Activated CD4-positive, alpha-beta T cell treated with anti-CD3 and anti-CD28 coated beads for 36 hours (primary cell): ENCODE measurements around the gene ZNF385B. TPM values are rescaled to one million over a fixed set of nuclear protein-coding genes. Genes with fewer than 3 reads are reported as not detected.

ENCODE experiments used
- ATAC-seq: fragments of 200-7000 bp; cut with Tn5 transposase; one replicate; pipeline ENCODE4 v1.10.0; 2021; ENCODE audit warnings: mild to moderate bottlenecking, moderate library complexity
- CTCF ChIA-PET: fragments of 350-600 bp; sonication (Branson Sonifier 250); formaldehyde crosslinking; loops from one replicate; lab custom pipeline; 2021; ENCODE audit warnings: antibody characterized with exemption; lab: Charles Lee
- POLR2A ChIA-PET: fragments of 350-600 bp; sonication (Branson Sonifier 250); formaldehyde crosslinking; loops from one replicate; lab custom pipeline; 2021; ENCODE audit warnings: antibody characterized with exemption, inconsistent platforms; lab: Charles Lee
- DNase-seq: peaks from one replicate; pipeline ENCODE4 v3.0.0-alpha.2; 2020
- H3K27ac Mint-ChIP-seq: one replicate; pipeline ENCODE4 v1.8.0; 2021; ENCODE audit warnings: mixed read lengths
- H3K27me3 Mint-ChIP-seq: one replicate; pipeline ENCODE4 v1.8.0; 2021; ENCODE audit warnings: mixed read lengths
- H3K36me3 Mint-ChIP-seq: one replicate; pipeline ENCODE4 v1.8.0; 2021; ENCODE audit warnings: low read depth, mixed read lengths
- H3K4me1 Mint-ChIP-seq: one replicate; pipeline ENCODE4 v1.8.0; 2021; ENCODE audit warnings: mixed read lengths
- H3K4me3 Mint-ChIP-seq: one replicate; pipeline ENCODE4 v1.8.0; 2021; ENCODE audit warnings: mild to moderate bottlenecking, moderate library complexity, mixed read lengths
- H3K9me3 Mint-ChIP-seq: one replicate; pipeline ENCODE4 v1.8.0; 2021; ENCODE audit warnings: low read depth, mixed read lengths
- intact Hi-C, 2 experiments: fragments of 100-400 bp; cut with DNase I in 1 of 2; cut with micrococcal nuclease in 1 of 2; formaldehyde crosslinking; loops; one replicate each; pipeline versions ENCODE4 v1.14.2 to v1.15.1; 2022 to 2024; cut with DNase I, micrococcal nuclease
- total RNA-seq, 2 experiments: library from RNA; stranded (reverse); gene quantifications; one replicate each; pipeline ENCODE4 v1.2.3, GENCODE V29; 2021

The ZNF385B gene
- total RNA-seq, 2 experiments from 2014 or later: not detected

- ChIA-PET POLR2A (no interaction called here), CTCF (no interaction called here)
These were observed 269.1 kb downstream of the ZNF385B start for GRCh38 chr2:179592167-179592936.

GRCh38 chr2:179591690-179592089, 269.7 kb downstream of the ZNF385B start:
- Mint-ChIP-seq H3K9me3 (no peaks in the 10 kb centered on the region), H3K27ac (no peak overlapping the region), H3K4me3 (no peak overlapping the region), H3K4me1 (no peaks in the 10 kb centered on the region), H3K36me3 (no peaks in the 10 kb centered on the region), H3K27me3 (no peaks in the 10 kb centered on the region)
- POLR2A ChIA-PET: no interaction called here
- CTCF ChIA-PET: no interaction called here
- ATAC-seq: no peak
- intact Hi-C loops: no loop called here
- no peak for DNase-seq

More at GRCh38 chr2:179592167-179592936, 269.1 kb downstream of the ZNF385B start:
- Mint-ChIP-seq H3K9me3 (no peaks in the 10 kb centered on the region), H3K4me3 (no peak overlapping the region), H3K27me3 (no peaks in the 10 kb centered on the region), H3K27ac (no peak overlapping the region), H3K36me3 (no peaks in the 10 kb centered on the region), H3K4me1 (no peaks in the 10 kb centered on the region)
- intact Hi-C loops: no loop called here
- DNase-seq (no peak), ATAC-seq (no peak)

- ChIA-PET CTCF (no interaction called here), POLR2A (no interaction called here)
- Mint-ChIP-seq H3K9me3 (no peaks in the 10 kb centered on the region), H3K36me3 (no peaks in the 10 kb centered on the region), H3K4me1 (no peaks in the 10 kb centered on the region), H3K4me3 (no peak overlapping the region), H3K27me3 (no peaks in the 10 kb centered on the region), H3K27ac (no peak overlapping the region)
- ATAC-seq: no peak
- no peak for DNase-seq
- intact Hi-C loops: no loop called here
These were observed 272.8 kb downstream of the ZNF385B start for GRCh38 chr2:179588486-179589145.

GRCh38 chr2:179584760-179585159, 276.7 kb downstream of the ZNF385B start:
- DNase-seq: no peak
- H3K9me3 Mint-ChIP-seq: no peaks in the 10 kb centered on the region
- intact Hi-C loops: no loop called here
- no peaks in the 10 kb centered on the region for H3K27me3 Mint-ChIP-seq
- H3K36me3 Mint-ChIP-seq: no peaks in the 10 kb centered on the region
- ChIA-PET CTCF (no interaction called here), POLR2A (no interaction called here)
- no peaks in the 10 kb centered on the region for H3K4me1 Mint-ChIP-seq
- no peak overlapping the region for H3K4me3 Mint-ChIP-seq
- no peak overlapping the region for H3K27ac Mint-ChIP-seq
- ATAC-seq: no peak

- Mint-ChIP-seq H3K27ac (no peak overlapping the region), H3K4me3 (no peak overlapping the region), H3K27me3 (no peaks in the 10 kb centered on the region), H3K4me1 (no peaks in the 10 kb centered on the region), H3K9me3 (no peaks in the 10 kb centered on the region), H3K36me3 (no peaks in the 10 kb centered on the region)
- CTCF ChIA-PET: no interaction called here
- DNase-seq: no peak
- no peak for ATAC-seq
- POLR2A ChIA-PET: no interaction called here
- intact Hi-C loops: no loop called here
These were observed 279.8 kb downstream of the ZNF385B start for GRCh38 chr2:179581605-179582004.

GRCh38 chr2:179580378-179581146, 280.9 kb downstream of the ZNF385B start:
- intact Hi-C loops: no loop called here
- no peak for DNase-seq
- Mint-ChIP-seq H3K36me3 (no peaks in the 10 kb centered on the region), H3K4me1 (no peaks in the 10 kb centered on the region), H3K9me3 (no peaks in the 10 kb centered on the region), H3K4me3 (no peak overlapping the region), H3K27ac (no peak overlapping the region), H3K27me3 (no peaks in the 10 kb centered on the region)
- CTCF ChIA-PET: no interaction called here
- POLR2A ChIA-PET: no interaction called here
- no peak for ATAC-seq

- CTCF ChIA-PET: no interaction called here
These were observed 281.6 kb downstream of the ZNF385B start for GRCh38 chr2:179579800-179580199.

GRCh38 chr2:179578171-179578916, 283.1 kb downstream of the ZNF385B start:
- Mint-ChIP-seq H3K4me3 (no peak overlapping the region), H3K27ac (no peak overlapping the region), H3K27me3 (no peaks in the 10 kb centered on the region), H3K4me1 (no peaks in the 10 kb centered on the region), H3K36me3 (no peaks in the 10 kb centered on the region), H3K9me3 (no peaks in the 10 kb centered on the region)
- intact Hi-C loops: no loop called here
- ChIA-PET POLR2A (no interaction called here), CTCF (no interaction called here)
- ATAC-seq (peak; percentile 26), DNase-seq (no peak)

More at GRCh38 chr2:179579800-179580199, 281.6 kb downstream of the ZNF385B start:
- Mint-ChIP-seq H3K4me3 (no peak overlapping the region), H3K9me3 (no peaks in the 10 kb centered on the region), H3K27me3 (no peaks in the 10 kb centered on the region), H3K4me1 (no peaks in the 10 kb centered on the region), H3K36me3 (no peaks in the 10 kb centered on the region), H3K27ac (no peak overlapping the region)
- POLR2A ChIA-PET: no interaction called here
- ATAC-seq: no peak
- DNase-seq: no peak
- intact Hi-C loops: no loop called here

GRCh38 chr2:179574061-179574519, 287.3 kb downstream of the ZNF385B start:
- ChIA-PET POLR2A (no interaction called here), CTCF (no interaction called here)
- H3K9me3 Mint-ChIP-seq: no peaks in the 10 kb centered on the region
- DNase-seq: no peak
- ATAC-seq: no peak
- H3K36me3 Mint-ChIP-seq: no peaks in the 10 kb centered on the region
- H3K27me3 Mint-ChIP-seq: no peaks in the 10 kb centered on the region
- intact Hi-C loops: no loop called here
- no peaks in the 10 kb centered on the region for H3K4me1 Mint-ChIP-seq
- no peak overlapping the region for H3K27ac Mint-ChIP-seq
- no peak overlapping the region for H3K4me3 Mint-ChIP-seq

GRCh38 chr2:179572544-179572943, 288.9 kb downstream of the ZNF385B start:
- no peak overlapping the region for H3K27ac Mint-ChIP-seq

GRCh38 chr2:179571721-179572120, 289.7 kb downstream of the ZNF385B start:
- H3K27me3 Mint-ChIP-seq: no peaks in the 10 kb centered on the region
- intact Hi-C loops: no loop called here

More at GRCh38 chr2:179572544-179572943, 288.9 kb downstream of the ZNF385B start:
- H3K9me3 Mint-ChIP-seq: no peaks in the 10 kb centered on the region
- no peaks in the 10 kb centered on the region for H3K36me3 Mint-ChIP-seq
- ChIA-PET POLR2A (no interaction called here), CTCF (no interaction called here)
- no peak overlapping the region for H3K4me3 Mint-ChIP-seq
- DNase-seq (no peak), ATAC-seq (no peak)
- H3K27me3 Mint-ChIP-seq: no peaks in the 10 kb centered on the region
- H3K4me1 Mint-ChIP-seq: no peaks in the 10 kb centered on the region
- intact Hi-C loops: no loop called here

More at GRCh38 chr2:179571721-179572120, 289.7 kb downstream of the ZNF385B start:
- POLR2A ChIA-PET: no interaction called here
- CTCF ChIA-PET: no interaction called here
- ATAC-seq (no peak), DNase-seq (no peak)
- H3K27ac Mint-ChIP-seq: no peak overlapping the region
- H3K4me1 Mint-ChIP-seq: no peaks in the 10 kb centered on the region
- no peak overlapping the region for H3K4me3 Mint-ChIP-seq
- H3K9me3 Mint-ChIP-seq: no peaks in the 10 kb centered on the region
- H3K36me3 Mint-ChIP-seq: no peaks in the 10 kb centered on the region
